HCT116 (cell line): ENCODE data around the gene KCNH6.

Experiments used
- ATF3 ChIP-seq: IDR thresholded peaks from 2 replicates; pipeline ENCODE4 v1.6.1; 2012
- CTCF ChIP-seq, 3 experiments: fragments of 200-600 bp in 1 of 3; sonication (generic) in 1 of 3; IDR thresholded peaks in 2 of 3; conservative IDR thresholded peaks in 1 of 3; 2 replicates each; pipeline ENCODE4 v1.5.1; 2012 to 2017; ENCODE audit warnings: low read depth in 2 of 3, low read length in 2 of 3, antibody characterized with exemption in 1 of 3, borderline replicate concordance in 1 of 3, control low read depth in 1 of 3, mild to moderate bottlenecking in 1 of 3, mixed read lengths in 1 of 3, mixed run types in 1 of 3, moderate library complexity in 1 of 3; ENCODE audit not compliant: insufficient read depth in 1 of 3
- EGR1 ChIP-seq: IDR thresholded peaks from 2 replicates; pipeline ENCODE4 v1.6.1; 2012; ENCODE audit warnings: low read depth
- EZH2 ChIP-seq: fragments of 200-600 bp; sonication (generic); IDR thresholded peaks from 2 replicates; pipeline ENCODE4 v1.6.1; 2017; ENCODE audit warnings: antibody characterized with exemption, mixed run types
- FOSL1 ChIP-seq: IDR thresholded peaks from 2 replicates; pipeline ENCODE4 v1.6.1; 2012; ENCODE audit warnings: low read depth
- JUND ChIP-seq: IDR thresholded peaks from 2 replicates; pipeline ENCODE4 v1.6.1; 2012
- MAX ChIP-seq: IDR thresholded peaks from 2 replicates; pipeline ENCODE4 v1.6.1; 2012
- POLR2A ChIP-seq: IDR thresholded peaks from 2 replicates; pipeline ENCODE4 v1.7.0; 2011; ENCODE audit warnings: borderline replicate concordance; ENCODE audit not compliant: insufficient read depth, insufficient read length; ENCODE audit errors: extremely low read depth
- POLR2AphosphoS5 ChIP-seq: IDR thresholded peaks from 2 replicates; pipeline ENCODE4 v1.6.1; 2011; ENCODE audit warnings: mild to moderate bottlenecking, low read depth, low read length, moderate library complexity
- REST ChIP-seq: IDR thresholded peaks from 2 replicates; pipeline ENCODE4 v1.6.1; 2012; ENCODE audit warnings: low read depth
- SIN3A ChIP-seq: IDR thresholded peaks from 2 replicates; pipeline ENCODE4 v1.6.1; 2012; ENCODE audit warnings: low read depth
- SRF ChIP-seq: IDR thresholded peaks from 2 replicates; pipeline ENCODE4 v1.6.1; 2012; ENCODE audit warnings: low read depth
- YY1 ChIP-seq: IDR thresholded peaks from 2 replicates; pipeline ENCODE4 v1.6.1; 2011; ENCODE audit warnings: low read length, low read depth, moderate library complexity, mild to moderate bottlenecking; ENCODE audit not compliant: insufficient replicate concordance; ENCODE audit errors: extremely low read depth
- ZBTB33 ChIP-seq: IDR thresholded peaks from 2 replicates; pipeline ENCODE4 v1.6.1; 2011; ENCODE audit warnings: mild to moderate bottlenecking, low read length, moderate library complexity; ENCODE audit not compliant: insufficient replicate concordance; ENCODE audit errors: extremely low read depth

- TF ChIP-seq ZBTB33 (no peak), CTCF (IDR thresholded peaks at IDR 0.05 in 2 of 3, conservative IDR thresholded peaks at IDR 0.05 in 1 of 3; ENCODE audit: borderline replicate concordance in 1 of 3, insufficient read depth in 1 of 3, low read depth in 2 of 3, low read length in 2 of 3) (no peak), POLR2A (no peak), EZH2 (no peak), MAX (no peak), SIN3A (no peak), REST (no peak), JUND (no peak), YY1 (no peak), SRF (no peak), FOSL1 (no peak), EGR1 (no peak), ATF3 (no peak), POLR2AphosphoS5 (no peak)
Observed at GRCh38 chr17:63489291-63489690, 33.9 kb upstream of the KCNH6 start.
